ENCODE data around the gene MMP11. TPM values are rescaled to one million over a fixed set of nuclear protein-coding genes. Genes with fewer than 3 reads are reported as not detected.

MMP11 gene
- polyA plus RNA-seq, 1 donor from 2014 or later = 9.3 TPM

DNA sequence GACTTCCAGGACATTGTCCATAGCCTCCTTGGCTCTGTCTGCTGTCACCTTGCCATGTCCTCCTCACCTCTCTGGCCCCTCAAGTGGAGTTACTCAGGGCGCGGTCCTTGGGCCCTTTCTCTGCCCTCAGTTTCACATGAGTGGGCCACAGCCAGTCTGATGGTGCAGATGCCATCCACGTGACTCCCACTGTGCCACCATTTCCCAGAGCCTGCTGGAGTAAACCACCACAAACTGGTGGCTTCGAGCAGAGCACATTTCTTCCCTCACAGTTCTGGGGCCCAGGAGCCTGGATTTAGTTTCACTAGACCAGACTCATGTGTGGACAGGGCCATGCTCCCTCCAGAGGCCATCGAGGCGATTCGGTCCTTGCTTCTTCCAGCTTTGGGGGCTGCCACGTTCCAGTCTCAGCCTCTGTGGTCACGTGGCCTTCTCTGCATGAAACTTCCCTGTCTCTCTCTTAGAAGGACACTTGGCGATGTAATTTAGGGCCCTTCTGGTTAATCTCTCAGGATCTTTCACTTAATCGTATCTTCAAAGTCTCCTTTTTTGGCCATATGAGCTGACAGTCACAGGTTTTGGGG, 28.7 kb downstream of the MMP11 start:
- H2AFZ ChIP-seq (ENCODE audit: low read depth, low read length) = no peak overlapping the region
- no peak overlapping the region for H3K27ac ChIP-seq (ENCODE audit: low read length)
- H3K9ac ChIP-seq (ENCODE audit: low read length) = no peak overlapping the region
- no peaks in the 10 kb centered on the region for H3K27me3 ChIP-seq (ENCODE audit: insufficient read depth, low read depth, low read length)
- no peaks in the 10 kb centered on the region for H3K9me3 ChIP-seq (ENCODE audit: low read length)
- H4K20me1 ChIP-seq (ENCODE audit: insufficient read depth) = no peaks in the 10 kb centered on the region
- H3K4me3 ChIP-seq (ENCODE audit: low read length) = no peak overlapping the region
- no peaks in the 10 kb centered on the region for H3K9me2 ChIP-seq (ENCODE audit: insufficient read depth, low read length)
- H3K79me2 ChIP-seq (replicated peaks; ENCODE audit: insufficient read depth, low read length) = no peaks in the 10 kb centered on the region
- TF ChIP-seq SMC3 (conservative IDR thresholded peaks at IDR 0.05; ENCODE audit: poor library complexity) (no peak), EZH2 (IDR thresholded peaks at IDR 0.05; ENCODE audit: borderline replicate concordance, insufficient read depth, low read length, poor library complexity, severe bottlenecking) (no peak), MXI1 (conservative IDR thresholded peaks at IDR 0.05; ENCODE audit: poor library complexity, severe bottlenecking) (no peak), POLR2AphosphoS5 (IDR thresholded peaks at IDR 0.05) (no peak), TAF1 (IDR thresholded peaks at IDR 0.05; ENCODE audit: low read depth) (no peak), RAD21 (conservative IDR thresholded peaks at IDR 0.05) (no peak), EP300 (conservative IDR thresholded peaks at IDR 0.05; ENCODE audit: poor library complexity, severe bottlenecking) (no peak)
- TF ChIP-seq, protein P1, sequence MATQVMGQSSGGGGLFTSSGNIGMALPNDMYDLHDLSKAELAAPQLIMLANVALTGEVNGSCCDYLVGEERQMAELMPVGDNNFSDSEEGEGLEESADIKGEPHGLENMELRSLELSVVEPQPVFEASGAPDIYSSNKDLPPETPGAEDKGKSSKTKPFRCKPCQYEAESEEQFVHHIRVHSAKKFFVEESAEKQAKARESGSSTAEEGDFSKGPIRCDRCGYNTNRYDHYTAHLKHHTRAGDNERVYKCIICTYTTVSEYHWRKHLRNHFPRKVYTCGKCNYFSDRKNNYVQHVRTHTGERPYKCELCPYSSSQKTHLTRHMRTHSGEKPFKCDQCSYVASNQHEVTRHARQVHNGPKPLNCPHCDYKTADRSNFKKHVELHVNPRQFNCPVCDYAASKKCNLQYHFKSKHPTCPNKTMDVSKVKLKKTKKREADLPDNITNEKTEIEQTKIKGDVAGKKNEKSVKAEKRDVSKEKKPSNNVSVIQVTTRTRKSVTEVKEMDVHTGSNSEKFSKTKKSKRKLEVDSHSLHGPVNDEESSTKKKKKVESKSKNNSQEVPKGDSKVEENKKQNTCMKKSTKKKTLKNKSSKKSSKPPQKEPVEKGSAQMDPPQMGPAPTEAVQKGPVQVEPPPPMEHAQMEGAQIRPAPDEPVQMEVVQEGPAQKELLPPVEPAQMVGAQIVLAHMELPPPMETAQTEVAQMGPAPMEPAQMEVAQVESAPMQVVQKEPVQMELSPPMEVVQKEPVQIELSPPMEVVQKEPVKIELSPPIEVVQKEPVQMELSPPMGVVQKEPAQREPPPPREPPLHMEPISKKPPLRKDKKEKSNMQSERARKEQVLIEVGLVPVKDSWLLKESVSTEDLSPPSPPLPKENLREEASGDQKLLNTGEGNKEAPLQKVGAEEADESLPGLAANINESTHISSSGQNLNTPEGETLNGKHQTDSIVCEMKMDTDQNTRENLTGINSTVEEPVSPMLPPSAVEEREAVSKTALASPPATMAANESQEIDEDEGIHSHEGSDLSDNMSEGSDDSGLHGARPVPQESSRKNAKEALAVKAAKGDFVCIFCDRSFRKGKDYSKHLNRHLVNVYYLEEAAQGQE (IDR thresholded peaks at IDR 0.05; ENCODE audit: borderline replicate concordance) = no peak
- TF ChIP-seq, protein P2, sequence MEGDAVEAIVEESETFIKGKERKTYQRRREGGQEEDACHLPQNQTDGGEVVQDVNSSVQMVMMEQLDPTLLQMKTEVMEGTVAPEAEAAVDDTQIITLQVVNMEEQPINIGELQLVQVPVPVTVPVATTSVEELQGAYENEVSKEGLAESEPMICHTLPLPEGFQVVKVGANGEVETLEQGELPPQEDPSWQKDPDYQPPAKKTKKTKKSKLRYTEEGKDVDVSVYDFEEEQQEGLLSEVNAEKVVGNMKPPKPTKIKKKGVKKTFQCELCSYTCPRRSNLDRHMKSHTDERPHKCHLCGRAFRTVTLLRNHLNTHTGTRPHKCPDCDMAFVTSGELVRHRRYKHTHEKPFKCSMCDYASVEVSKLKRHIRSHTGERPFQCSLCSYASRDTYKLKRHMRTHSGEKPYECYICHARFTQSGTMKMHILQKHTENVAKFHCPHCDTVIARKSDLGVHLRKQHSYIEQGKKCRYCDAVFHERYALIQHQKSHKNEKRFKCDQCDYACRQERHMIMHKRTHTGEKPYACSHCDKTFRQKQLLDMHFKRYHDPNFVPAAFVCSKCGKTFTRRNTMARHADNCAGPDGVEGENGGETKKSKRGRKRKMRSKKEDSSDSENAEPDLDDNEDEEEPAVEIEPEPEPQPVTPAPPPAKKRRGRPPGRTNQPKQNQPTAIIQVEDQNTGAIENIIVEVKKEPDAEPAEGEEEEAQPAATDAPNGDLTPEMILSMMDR (IDR thresholded peaks at IDR 0.05; ENCODE audit: poor library complexity, severe bottlenecking) = no peak
- peaks cover 13% of the 10 kb centered on the region for H3K36me3 ChIP-seq (ENCODE audit: insufficient read depth, low read length)
- H3K4me2 ChIP-seq (ENCODE audit: low read length) = no peak overlapping the region
- no peaks in the 10 kb centered on the region for H3F3A ChIP-seq (ENCODE audit: insufficient read depth, low read length, poor library complexity, severe bottlenecking)

DNA sequence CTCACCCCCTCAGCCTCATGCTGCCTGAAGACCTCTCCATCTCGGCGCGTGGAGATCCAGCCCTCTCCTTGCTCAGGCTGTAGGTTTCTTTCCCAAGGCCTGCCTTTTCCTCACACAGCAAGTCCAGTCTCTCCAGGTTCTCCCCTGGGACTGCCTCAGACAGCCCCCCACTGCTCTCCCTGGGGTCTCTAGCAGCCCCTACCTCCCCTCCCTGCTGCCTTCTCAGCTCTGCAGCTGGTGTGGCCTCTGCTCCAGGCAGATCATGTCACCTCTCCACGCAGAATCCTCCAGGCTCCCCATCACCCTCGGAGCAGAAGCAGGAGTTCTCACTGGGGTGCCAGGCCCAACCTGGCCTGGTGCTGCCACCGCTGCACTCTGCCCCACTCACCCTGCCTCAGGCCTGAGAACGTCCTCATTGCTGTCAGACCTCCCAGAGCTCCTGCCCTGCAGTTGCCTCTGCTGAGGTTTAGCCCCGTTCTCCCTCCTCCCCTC, 29.3 kb downstream of the MMP11 start:
- Histone ChIP-seq H3F3A (ENCODE audit: insufficient read depth, low read length, poor library complexity, severe bottlenecking) (no peaks in the 10 kb centered on the region), H3K4me2 (ENCODE audit: low read length) (no peak overlapping the region), H2AFZ (ENCODE audit: low read depth, low read length) (no peak overlapping the region), H3K9me3 (ENCODE audit: low read length) (no peaks in the 10 kb centered on the region), H3K27me3 (ENCODE audit: insufficient read depth, low read depth, low read length) (no peaks in the 10 kb centered on the region), H3K27ac (ENCODE audit: low read length) (no peak overlapping the region), H3K79me2 (replicated peaks; ENCODE audit: insufficient read depth, low read length) (no peaks in the 10 kb centered on the region), H3K4me3 (ENCODE audit: low read length) (no peak overlapping the region), H4K20me1 (ENCODE audit: insufficient read depth) (no peaks in the 10 kb centered on the region), H3K9me2 (ENCODE audit: insufficient read depth, low read length) (no peaks in the 10 kb centered on the region), H3K9ac (ENCODE audit: low read length) (no peak overlapping the region), H3K36me3 (ENCODE audit: insufficient read depth, low read length) (peaks cover 13% of the 10 kb centered on the region)
- TF ChIP-seq, protein P2 (IDR thresholded peaks at IDR 0.05; ENCODE audit: poor library complexity, severe bottlenecking) = no peak
- TF ChIP-seq MXI1 (conservative IDR thresholded peaks at IDR 0.05; ENCODE audit: poor library complexity, severe bottlenecking) (no peak), RAD21 (conservative IDR thresholded peaks at IDR 0.05) (no peak), TAF1 (IDR thresholded peaks at IDR 0.05; ENCODE audit: low read depth) (no peak), SMC3 (conservative IDR thresholded peaks at IDR 0.05; ENCODE audit: poor library complexity) (no peak), EP300 (conservative IDR thresholded peaks at IDR 0.05; ENCODE audit: poor library complexity, severe bottlenecking) (no peak), EZH2 (IDR thresholded peaks at IDR 0.05; ENCODE audit: borderline replicate concordance, insufficient read depth, low read length, poor library complexity, severe bottlenecking) (no peak), POLR2AphosphoS5 (IDR thresholded peaks at IDR 0.05) (no peak)
- TF ChIP-seq, protein P1 (IDR thresholded peaks at IDR 0.05; ENCODE audit: borderline replicate concordance) = no peak

Measured in neural cell (in vitro differentiated cells).